GM13976 (cell line): ENCODE measurements around the gene TBC1D1.

Experiments
- DNase-seq: peaks from one replicate; pipeline ENCODE4 v3.0.0; 2012; ENCODE audit warnings: low spot score
- in situ Hi-C: fragments of 300-500 bp; cut with MboI; formaldehyde crosslinking; loops from one replicate; pipeline ENCODE4 v1.12.0; 2022; ENCODE audit warnings: low sequenced_read_pairs, mixed read lengths, inconsistent platforms; ENCODE audit not compliant: unreplicated experiment
- TF ChIP-seq, protein P1 (sequence below): IDR thresholded peaks from 2 replicates; pipeline ENCODE4 v1.5.1; 2012; ENCODE audit warnings: borderline replicate concordance, mild to moderate bottlenecking; ENCODE audit not compliant: insufficient read depth; ENCODE audit errors: extremely low read depth, missing control alignments, control extremely low read depth

TBC1D1 gene

DNA sequence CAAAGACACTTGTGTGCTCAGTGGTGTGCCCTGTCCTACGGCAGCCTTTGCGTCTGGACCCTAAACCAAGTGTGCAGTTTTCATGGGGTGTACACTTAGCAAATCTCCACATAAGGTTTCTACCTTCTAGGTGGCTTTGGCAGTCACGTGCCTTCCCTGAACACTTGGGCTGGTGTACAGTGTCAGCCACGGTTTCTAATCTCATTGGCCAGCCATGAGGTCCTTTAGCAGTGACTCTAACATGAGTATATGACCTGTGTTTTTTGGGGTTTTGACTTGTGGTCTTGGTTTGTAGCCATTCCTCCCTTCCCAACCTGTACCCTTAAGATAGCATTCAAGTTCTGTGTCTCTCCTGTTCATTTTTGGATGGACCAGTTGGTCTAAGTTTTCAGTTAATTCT lies 145.7 kb downstream of the TBC1D1 start:
- in situ Hi-C loops = loop anchor here (10.0 kb wide), 1 partner anchor 442 kb away; no protein-coding TSS in a partner anchor
- TF ChIP-seq, protein P1, sequence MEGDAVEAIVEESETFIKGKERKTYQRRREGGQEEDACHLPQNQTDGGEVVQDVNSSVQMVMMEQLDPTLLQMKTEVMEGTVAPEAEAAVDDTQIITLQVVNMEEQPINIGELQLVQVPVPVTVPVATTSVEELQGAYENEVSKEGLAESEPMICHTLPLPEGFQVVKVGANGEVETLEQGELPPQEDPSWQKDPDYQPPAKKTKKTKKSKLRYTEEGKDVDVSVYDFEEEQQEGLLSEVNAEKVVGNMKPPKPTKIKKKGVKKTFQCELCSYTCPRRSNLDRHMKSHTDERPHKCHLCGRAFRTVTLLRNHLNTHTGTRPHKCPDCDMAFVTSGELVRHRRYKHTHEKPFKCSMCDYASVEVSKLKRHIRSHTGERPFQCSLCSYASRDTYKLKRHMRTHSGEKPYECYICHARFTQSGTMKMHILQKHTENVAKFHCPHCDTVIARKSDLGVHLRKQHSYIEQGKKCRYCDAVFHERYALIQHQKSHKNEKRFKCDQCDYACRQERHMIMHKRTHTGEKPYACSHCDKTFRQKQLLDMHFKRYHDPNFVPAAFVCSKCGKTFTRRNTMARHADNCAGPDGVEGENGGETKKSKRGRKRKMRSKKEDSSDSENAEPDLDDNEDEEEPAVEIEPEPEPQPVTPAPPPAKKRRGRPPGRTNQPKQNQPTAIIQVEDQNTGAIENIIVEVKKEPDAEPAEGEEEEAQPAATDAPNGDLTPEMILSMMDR = no peak
- no peak for DNase-seq

DNA sequence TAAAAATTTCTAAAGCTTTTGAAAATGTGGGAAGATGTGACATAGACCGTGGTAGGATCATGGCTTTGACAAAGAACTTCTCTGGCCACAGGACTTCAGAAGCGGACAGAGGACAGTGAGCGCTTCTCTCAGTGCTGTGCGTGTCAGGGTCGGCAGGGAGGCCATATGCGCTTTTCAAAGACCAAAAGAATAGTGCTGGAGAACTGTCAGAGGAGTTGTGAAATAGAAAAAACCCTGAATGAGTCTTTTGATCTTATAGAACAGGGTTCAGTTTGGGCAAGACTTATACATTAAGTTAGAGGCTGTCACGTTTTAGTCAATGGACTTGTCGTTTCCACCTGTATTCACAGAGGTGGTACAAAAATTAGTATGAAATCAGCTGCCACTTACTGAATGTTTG lies 146.7 kb downstream of the TBC1D1 start:
- DNase-seq = no peak
- in situ Hi-C loops = loop anchor here (10.0 kb wide), 1 partner anchor 443 kb away; no protein-coding TSS in a partner anchor
- TF ChIP-seq, protein P1 = no peak

DNA sequence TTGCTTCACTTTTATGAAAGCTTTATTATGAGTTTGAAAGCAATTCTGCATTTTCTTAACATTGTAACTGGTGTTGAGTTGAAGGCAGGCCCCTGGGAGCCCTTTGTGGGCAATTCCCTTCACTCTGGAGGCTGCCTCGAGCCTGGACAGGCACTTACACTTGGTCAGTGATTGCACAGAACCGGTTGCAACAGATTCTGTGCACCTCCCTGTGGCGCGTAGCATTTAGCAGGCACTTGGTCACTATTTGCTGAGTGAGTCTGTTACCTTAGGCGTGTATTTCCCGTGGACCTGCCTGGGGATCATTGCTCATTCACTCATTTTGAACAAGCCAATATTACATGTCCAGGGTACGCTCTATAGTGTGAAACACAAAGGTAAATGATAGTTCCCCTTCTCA lies 149.7 kb downstream of the TBC1D1 start:
- DNase-seq = no peak
- in situ Hi-C loops = no loop called here
- TF ChIP-seq, protein P1 = no peak

DNA sequence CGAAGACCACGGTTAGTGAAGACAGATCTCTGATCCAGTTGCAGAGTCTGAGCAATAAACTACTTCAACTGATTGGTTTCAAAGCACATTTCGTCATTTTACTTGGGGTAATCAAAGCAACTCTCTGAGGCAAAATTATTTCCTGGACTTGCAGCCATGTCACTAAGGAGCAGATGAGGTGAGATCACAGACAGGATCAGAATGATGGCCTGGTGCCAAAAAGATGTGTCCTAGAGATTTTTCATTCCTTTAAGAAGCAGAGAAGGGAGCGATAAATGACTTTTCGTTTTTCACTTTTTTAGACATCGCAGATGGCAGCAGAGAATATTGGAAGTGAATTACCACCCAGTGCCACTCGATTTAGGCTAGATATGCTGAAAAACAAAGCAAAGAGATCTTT lies 153.2 kb downstream of the TBC1D1 start:
- no peak for DNase-seq
- in situ Hi-C loops = no loop called here
- TF ChIP-seq, protein P1 = no peak

DNA sequence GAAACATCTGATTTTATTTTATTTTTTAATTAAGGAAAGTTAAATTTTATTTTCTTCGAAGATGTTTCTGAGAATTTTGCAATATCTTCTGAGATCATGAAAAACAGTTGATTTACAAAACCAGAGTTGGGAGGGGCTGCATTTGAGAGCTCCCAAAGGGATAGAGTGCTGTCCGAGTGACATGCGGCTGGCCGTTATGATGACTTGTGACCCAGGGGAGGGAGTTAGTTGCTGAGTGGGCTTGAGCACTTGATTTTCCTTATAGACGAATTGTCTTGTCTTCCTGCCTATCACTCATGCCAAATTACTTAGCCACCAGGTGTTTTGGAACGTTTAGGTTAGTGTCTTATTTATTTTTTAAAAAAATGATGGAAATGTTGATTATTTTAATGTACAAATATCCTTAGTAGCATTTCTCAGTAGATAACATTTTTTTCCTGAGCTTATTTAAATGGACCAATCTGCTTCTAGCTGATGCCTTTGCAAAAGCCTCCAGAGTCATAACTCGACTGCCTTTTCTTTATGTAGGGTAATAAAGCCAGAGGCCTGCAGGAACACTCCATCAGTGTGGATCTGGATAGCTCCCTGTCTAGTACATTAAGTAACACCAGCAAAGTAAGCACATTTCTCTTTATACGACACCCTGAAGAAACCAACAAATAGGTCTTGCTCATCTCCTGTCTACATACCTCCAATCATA lies 154.6 kb downstream of the TBC1D1 start:
- TF ChIP-seq, protein P1 = no peak
- DNase-seq = no peak
- in situ Hi-C loops = no loop called here

DNA sequence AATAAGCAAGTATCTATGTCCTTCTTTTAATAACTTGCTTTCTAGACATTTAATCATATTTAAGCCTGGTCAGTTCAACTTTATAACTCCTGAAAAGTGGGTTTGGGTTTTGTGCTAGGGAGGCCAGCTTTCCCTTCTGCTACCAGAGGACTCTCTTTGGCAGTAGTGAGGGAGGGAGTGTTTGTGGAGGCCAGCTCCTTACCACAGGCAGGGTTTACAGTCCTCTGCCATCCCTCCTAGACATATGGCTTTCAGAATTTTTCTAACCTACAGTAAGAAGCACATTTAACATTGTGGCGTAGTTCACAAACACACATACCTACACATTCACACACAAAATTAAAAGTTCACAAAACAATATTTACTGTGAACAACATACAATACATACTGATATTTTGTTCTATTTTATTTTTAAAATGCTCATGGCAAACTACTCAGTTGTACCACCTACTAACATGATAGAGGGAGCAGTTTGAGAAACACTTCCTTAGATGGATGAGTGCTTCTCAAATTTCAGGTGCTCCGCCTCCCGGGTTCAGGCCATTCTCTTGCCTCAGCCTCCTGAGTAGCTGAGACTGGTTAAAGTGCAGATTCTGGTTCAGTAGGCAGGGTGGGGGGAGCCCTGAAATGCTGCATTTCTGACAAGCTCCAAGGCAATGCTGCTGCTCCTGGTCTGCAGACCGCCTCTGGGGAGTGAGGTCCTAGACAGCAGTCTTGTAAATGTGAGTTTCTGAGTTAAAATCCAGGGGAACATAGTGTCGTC lies 156.0 kb downstream of the TBC1D1 start:
- TF ChIP-seq, protein P1 = no peak
- in situ Hi-C loops = no loop called here
- DNase-seq = no peak
